GM10248 (cell line): ENCODE measurements around the gene RANBP17.

ENCODE experiments used
- CTCF ChIA-PET: fragments of 300-600 bp; sonication (Branson Sonifier 250); formaldehyde crosslinking; extraction: SDS; loops from one replicate; lab custom pipeline; 2021; ENCODE audit warnings: antibody characterized with exemption; lab: Yijun Ruan, JAX
- POLR2A ChIA-PET: fragments of 350-650 bp; sonication (Branson Sonifier 250); formaldehyde crosslinking; extraction: SDS; loops from one replicate; lab custom pipeline; 2020; ENCODE audit warnings: antibody characterized with exemption; lab: Yijun Ruan, JAX
- DNase-seq: peaks from one replicate; pipeline ENCODE4 v3.0.0; 2012; ENCODE audit errors: extremely low spot score
- TF ChIP-seq, protein P1 (sequence below): IDR thresholded peaks from 2 replicates; pipeline ENCODE4 v1.5.1; 2012; ENCODE audit warnings: mild to moderate bottlenecking, low read depth; ENCODE audit errors: extremely low read depth, missing control alignments, control extremely low read depth

The RANBP17 gene

DNA sequence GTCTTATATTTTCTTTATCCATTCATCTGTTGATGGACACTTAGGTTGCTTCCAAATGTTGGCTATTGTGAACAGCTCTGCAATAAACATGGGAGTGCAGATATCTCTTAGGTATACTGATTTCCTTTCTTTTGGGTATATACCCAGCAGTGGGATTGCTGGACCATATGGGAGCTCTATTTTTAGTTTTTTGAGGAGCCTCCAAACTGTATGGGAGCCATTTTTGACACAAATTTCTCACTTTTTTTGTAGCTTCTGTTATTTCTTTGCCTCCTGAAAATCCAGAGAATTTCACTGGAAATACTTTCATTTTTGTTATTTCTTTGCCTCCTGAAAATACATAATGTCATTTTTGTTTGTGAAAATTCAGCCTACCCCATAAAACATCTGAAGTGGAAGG, 15.0 kb upstream of the RANBP17 start:
- CTCF ChIA-PET: no interaction called here
- POLR2A ChIA-PET: no interaction called here
- TF ChIP-seq, protein P1, sequence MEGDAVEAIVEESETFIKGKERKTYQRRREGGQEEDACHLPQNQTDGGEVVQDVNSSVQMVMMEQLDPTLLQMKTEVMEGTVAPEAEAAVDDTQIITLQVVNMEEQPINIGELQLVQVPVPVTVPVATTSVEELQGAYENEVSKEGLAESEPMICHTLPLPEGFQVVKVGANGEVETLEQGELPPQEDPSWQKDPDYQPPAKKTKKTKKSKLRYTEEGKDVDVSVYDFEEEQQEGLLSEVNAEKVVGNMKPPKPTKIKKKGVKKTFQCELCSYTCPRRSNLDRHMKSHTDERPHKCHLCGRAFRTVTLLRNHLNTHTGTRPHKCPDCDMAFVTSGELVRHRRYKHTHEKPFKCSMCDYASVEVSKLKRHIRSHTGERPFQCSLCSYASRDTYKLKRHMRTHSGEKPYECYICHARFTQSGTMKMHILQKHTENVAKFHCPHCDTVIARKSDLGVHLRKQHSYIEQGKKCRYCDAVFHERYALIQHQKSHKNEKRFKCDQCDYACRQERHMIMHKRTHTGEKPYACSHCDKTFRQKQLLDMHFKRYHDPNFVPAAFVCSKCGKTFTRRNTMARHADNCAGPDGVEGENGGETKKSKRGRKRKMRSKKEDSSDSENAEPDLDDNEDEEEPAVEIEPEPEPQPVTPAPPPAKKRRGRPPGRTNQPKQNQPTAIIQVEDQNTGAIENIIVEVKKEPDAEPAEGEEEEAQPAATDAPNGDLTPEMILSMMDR: no peak
- no peak for DNase-seq

DNA sequence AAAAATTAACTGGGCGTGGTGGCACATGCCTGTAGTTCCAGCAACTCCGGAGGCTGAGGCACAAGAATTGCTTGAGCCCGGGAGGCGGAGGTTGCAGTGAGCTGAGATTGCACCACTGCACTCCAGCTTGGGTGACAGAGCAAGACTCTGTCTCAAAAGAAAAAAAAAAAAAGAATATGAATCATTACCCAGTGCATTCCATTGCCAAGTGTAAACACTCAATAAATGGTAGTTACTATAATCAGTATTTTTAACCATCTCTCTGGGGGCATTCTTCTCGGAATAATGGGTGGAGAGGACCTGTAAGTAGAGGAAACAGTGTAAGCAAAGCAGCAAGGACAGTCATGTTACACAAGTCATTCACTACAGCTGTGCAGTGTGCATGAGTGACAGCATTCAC, 13.8 kb upstream of the RANBP17 start:
- DNase-seq: no peak
- POLR2A ChIA-PET: no interaction called here
- CTCF ChIA-PET: no interaction called here
- TF ChIP-seq, protein P1: no peak

DNA sequence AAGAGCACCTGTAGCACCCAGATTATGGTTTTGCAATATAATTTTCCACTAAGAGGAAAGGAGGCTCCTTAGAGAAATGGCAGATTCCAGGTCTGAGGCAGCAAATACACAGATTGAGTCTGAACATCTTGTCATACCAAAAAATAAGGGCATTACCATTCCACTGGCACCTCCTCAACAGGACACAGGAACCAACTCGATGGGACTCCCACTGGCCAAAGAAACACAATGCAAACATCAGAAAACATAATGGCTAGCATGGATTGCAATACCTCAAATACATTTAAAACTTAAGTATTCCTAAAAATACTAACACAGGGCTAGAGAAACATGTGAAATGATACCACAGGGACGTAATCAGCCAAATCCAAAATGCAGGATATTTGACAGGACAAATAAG, 12.4 kb upstream of the RANBP17 start:
- CTCF ChIA-PET: no interaction called here
- TF ChIP-seq, protein P1: no peak
- no peak for DNase-seq
- POLR2A ChIA-PET: no interaction called here

DNA sequence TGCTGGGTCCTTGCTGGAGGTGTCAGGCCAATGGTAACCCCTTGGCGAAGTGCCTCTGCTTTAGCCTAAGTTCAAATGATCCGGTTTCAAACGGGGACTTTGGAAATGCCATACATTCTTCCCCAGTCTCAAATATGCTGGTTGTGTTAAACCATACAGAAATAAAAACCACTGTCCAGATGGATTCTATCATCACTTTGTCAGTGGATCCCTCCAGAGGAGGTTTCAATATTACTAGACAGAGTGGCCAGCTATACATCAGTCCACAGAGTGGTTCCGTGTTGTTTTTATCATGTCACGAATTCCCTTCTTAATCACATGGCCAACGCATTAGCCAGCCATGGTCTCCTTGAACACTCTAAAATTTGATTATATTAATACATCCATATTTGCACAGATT, 7.3 kb upstream of the RANBP17 start:
- CTCF ChIA-PET: no interaction called here
- TF ChIP-seq, protein P1: no peak
- no peak for DNase-seq
- POLR2A ChIA-PET: no interaction called here

DNA sequence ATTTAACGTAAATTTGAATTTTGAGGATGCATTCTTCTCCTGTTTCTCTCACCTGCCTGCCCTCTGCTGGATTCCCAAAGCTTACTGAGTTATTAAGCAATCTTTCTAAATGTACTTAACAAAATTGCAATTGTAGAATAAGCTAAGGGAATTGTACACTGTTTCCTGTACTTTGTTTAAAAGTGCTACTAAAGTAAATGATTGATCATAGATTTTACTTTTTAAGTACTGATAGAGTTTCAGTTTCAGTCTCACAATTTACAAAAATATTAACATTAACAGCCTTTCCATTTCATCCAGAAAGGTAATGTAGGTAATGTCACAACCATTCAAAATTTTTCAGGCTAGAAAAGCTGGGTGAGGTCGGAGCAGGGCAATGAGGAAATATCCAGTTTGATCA, 4.8 kb upstream of the RANBP17 start:
- DNase-seq: no peak
- TF ChIP-seq, protein P1: no peak
- ChIA-PET POLR2A (no interaction called here), CTCF (no interaction called here)

DNA sequence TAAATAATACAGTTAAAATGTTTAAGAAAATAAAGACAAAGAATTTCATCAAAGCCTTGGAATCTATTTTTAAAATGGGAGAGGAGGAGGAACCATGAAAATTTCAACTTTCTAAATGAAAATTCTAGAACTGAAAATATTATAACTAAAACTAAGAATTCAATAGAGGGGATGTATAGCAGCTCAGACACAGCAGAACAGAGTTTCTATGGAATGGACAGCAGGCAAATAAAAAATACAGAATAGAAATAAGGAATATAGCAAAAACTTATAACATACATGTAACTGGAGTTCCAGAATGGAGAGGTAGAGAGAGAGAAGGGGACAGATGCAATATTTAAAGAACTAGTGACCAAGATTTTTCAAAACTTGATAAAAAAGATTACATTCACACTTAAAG, 1.4 kb upstream of the RANBP17 start:
- ChIA-PET CTCF (no interaction called here), POLR2A (no interaction called here)
- TF ChIP-seq, protein P1: no peak
- DNase-seq: no peak
